HepG2 (cell line): ENCODE data around the gene PSD. TPM values are rescaled to one million over a fixed set of nuclear protein-coding genes. Genes with fewer than 3 reads are reported as not detected.

Experiments
- DR1 ChIP-seq: sonication (generic); formaldehyde crosslinking; IDR thresholded peaks from 2 replicates; pipeline ENCODE4 v1.8.0; 2021; ENCODE audit warnings: mild to moderate bottlenecking, missing genetic modification reagents, inconsistent platforms
- ELF1 ChIP-seq: sonication (generic); formaldehyde crosslinking; IDR thresholded peaks from 2 replicates; pipeline ENCODE4 v1.4.0; 2020; ENCODE audit warnings: missing genetic modification reagents
- KLF11 ChIP-seq: IDR thresholded peaks from 2 replicates; pipeline ENCODE4 v1.6.1; 2016; ENCODE audit warnings: missing compliant biosample characterization
- SMAD9 ChIP-seq: sonication (generic); formaldehyde crosslinking; IDR thresholded peaks from 2 replicates; pipeline ENCODE4 v1.5.1; 2020; ENCODE audit warnings: mild to moderate bottlenecking, missing genetic modification reagents
- SP5 ChIP-seq: IDR thresholded peaks from 2 replicates; pipeline ENCODE4 v1.6.1; 2016; ENCODE audit warnings: low read depth, borderline replicate concordance
- TAF15 ChIP-seq: fragments of 200-400 bp; formaldehyde crosslinking; IDR thresholded peaks from one replicate; pipeline ENCODE4 v1.6.1; 2018; ENCODE audit warnings: mild to moderate bottlenecking, low read depth, low read length; ENCODE audit not compliant: poor library complexity, severe bottlenecking
- ZNF598 ChIP-seq: sonication (generic); formaldehyde crosslinking; IDR thresholded peaks from 2 replicates; pipeline ENCODE4 v1.5.1; 2020; ENCODE audit warnings: mild to moderate bottlenecking, missing genetic modification reagents, borderline replicate concordance
- ZNF773 ChIP-seq: sonication (generic); formaldehyde crosslinking; IDR thresholded peaks from 2 replicates; pipeline ENCODE4 v1.4.0; 2020; ENCODE audit warnings: missing genetic modification reagents, borderline replicate concordance
- polyA plus RNA-seq, 8 experiments: library from polyadenylated mRNA; depleted of rRNA in 3 of 8; stranded (reverse) in 7 of 8; unstranded in 1 of 8; fragments of >200 nt; fragmentation: Illumina TruSeq in 4 of 8; extraction: Trizol in 4 of 8; gene quantifications; 2 replicates each; pipeline versions ENCODE4 v1.2.1 to v1.2.3, GENCODE V29; 2011 to 2016; ENCODE audit warnings: low read depth in 4 of 8, missing spikeins in 1 of 8, mixed read lengths in 1 of 8; ENCODE audit not compliant: insufficient read depth in 1 of 8
- total RNA-seq, 5 experiments: library from RNA; depleted of rRNA; stranded (reverse); fragments of >200 nt; fragmentation: Illumina TruSeq; extraction: Trizol; gene quantifications; 2 replicates each; pipeline ENCODE4 v1.2.3, GENCODE V29; 2016; ENCODE audit warnings: low read depth in 1 of 5
- TF ChIP-seq, protein P1 (sequence below): sonication (generic); formaldehyde crosslinking; IDR thresholded peaks from 2 replicates; pipeline ENCODE4 v1.4.0; 2020; ENCODE audit warnings: missing genetic modification reagents, borderline replicate concordance
- TF ChIP-seq, protein P2 (sequence below), 2 experiments: sonication (generic) in 1 of 2; formaldehyde crosslinking in 1 of 2; IDR thresholded peaks; 2 replicates each; pipeline versions ENCODE4 v1.6.1 to v1.9.0; 2014 to 2022; ENCODE audit warnings: antibody characterized with exemption in 1 of 2, borderline replicate concordance in 1 of 2, inconsistent platforms in 1 of 2, low read depth in 1 of 2, missing genetic modification reagents in 1 of 2
- TF ChIP-seq, protein P3 (sequence below): sonication (generic); formaldehyde crosslinking; IDR thresholded peaks from 2 replicates; pipeline ENCODE4 v1.5.0; 2020; ENCODE audit warnings: mild to moderate bottlenecking, missing genetic modification reagents
- TF ChIP-seq, protein P4 (sequence below): sonication (generic); formaldehyde crosslinking; IDR thresholded peaks from 2 replicates; pipeline ENCODE4 v1.4.0; 2020; ENCODE audit warnings: missing genetic modification reagents

The PSD gene
- total and polyA plus RNA-seq, 2 of the 13 experiments (the other 11 are each of a cell fraction or from before 2014, with no cell fraction given): 0.35 to 0.58 TPM

DNA sequence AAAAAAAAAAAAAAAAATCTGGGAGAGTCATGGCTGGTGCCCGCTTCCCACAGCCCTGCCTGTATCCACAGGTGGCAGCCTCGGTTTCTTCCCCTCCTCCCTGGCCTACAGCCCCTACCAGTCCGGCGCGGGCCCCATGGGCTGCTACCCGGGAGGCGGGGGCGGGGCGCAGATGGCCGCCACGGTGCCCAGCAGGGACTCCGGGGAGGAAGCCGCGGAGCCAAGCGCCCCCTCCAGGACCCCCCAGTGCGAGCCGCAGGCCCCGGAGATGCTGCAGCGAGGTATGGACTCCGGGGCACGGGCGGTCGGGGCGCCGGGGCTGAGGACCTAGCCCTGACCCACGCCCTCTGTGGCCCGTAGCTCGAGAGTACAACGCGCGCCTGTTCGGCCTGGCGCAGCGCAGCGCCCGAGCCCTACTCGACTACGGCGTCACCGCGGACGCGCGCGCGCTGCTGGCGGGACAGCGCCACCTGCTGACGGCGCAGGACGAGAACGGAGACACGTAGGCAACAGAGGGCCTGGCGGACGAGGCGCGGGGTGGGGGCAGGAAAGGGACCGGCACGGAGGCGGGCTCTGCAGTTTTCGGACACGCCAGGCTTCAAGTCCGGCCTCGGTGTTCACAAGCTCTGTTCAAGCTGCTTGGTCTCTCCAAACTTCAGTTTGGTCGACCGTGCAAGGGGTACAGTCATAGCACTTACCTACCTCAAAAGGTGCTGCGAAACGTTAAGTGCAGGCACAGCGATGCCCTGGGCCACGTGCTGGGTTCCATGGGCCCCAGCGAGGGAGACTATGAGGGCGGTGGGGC, 19.2 kb downstream of the PSD start (continued):
- TF ChIP-seq, protein P1, sequence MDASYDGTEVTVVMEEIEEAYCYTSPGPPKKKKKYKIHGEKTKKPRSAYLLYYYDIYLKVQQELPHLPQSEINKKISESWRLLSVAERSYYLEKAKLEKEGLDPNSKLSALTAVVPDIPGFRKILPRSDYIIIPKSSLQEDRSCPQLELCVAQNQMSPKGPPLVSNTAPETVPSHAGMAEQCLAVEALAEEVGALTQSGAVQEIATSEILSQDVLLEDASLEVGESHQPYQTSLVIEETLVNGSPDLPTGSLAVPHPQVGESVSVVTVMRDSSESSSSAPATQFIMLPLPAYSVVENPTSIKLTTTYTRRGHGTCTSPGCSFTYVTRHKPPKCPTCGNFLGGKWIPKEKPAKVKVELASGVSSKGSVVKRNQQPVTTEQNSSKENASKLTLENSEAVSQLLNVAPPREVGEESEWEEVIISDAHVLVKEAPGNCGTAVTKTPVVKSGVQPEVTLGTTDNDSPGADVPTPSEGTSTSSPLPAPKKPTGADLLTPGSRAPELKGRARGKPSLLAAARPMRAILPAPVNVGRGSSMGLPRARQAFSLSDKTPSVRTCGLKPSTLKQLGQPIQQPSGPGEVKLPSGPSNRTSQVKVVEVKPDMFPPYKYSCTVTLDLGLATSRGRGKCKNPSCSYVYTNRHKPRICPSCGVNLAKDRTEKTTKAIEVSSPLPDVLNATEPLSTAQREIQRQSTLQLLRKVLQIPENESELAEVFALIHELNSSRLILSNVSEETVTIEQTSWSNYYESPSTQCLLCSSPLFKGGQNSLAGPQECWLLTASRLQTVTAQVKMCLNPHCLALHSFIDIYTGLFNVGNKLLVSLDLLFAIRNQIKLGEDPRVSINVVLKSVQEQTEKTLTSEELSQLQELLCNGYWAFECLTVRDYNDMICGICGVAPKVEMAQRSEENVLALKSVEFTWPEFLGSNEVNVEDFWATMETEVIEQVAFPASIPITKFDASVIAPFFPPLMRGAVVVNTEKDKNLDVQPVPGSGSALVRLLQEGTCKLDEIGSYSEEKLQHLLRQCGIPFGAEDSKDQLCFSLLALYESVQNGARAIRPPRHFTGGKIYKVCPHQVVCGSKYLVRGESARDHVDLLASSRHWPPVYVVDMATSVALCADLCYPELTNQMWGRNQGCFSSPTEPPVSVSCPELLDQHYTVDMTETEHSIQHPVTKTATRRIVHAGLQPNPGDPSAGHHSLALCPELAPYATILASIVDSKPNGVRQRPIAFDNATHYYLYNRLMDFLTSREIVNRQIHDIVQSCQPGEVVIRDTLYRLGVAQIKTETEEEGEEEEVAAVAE (CRISPR knock-in tag): peak; percentile 43; the same call in 1 of the 2 replicates
- peak; percentile 85; the same call in 1 of the 2 replicates for TF ChIP-seq KLF11 (CRISPR knock-in tag)
- peak; percentile 75; the same call in 1 of the 2 replicates for TF ChIP-seq SMAD9 (CRISPR knock-in tag)
- peak; percentile 83 for TF ChIP-seq DR1 (CRISPR knock-in tag)
- peak; percentile 47; the same call in 1 of the 2 replicates for TF ChIP-seq SP5 (CRISPR knock-in tag)
- peak; percentile 90 for TF ChIP-seq ZNF598
- TF ChIP-seq ELF1 (CRISPR knock-in tag): peak; percentile 61
- TF ChIP-seq, protein P2, sequence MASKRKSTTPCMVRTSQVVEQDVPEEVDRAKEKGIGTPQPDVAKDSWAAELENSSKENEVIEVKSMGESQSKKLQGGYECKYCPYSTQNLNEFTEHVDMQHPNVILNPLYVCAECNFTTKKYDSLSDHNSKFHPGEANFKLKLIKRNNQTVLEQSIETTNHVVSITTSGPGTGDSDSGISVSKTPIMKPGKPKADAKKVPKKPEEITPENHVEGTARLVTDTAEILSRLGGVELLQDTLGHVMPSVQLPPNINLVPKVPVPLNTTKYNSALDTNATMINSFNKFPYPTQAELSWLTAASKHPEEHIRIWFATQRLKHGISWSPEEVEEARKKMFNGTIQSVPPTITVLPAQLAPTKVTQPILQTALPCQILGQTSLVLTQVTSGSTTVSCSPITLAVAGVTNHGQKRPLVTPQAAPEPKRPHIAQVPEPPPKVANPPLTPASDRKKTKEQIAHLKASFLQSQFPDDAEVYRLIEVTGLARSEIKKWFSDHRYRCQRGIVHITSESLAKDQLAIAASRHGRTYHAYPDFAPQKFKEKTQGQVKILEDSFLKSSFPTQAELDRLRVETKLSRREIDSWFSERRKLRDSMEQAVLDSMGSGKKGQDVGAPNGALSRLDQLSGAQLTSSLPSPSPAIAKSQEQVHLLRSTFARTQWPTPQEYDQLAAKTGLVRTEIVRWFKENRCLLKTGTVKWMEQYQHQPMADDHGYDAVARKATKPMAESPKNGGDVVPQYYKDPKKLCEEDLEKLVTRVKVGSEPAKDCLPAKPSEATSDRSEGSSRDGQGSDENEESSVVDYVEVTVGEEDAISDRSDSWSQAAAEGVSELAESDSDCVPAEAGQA (IDR thresholded peaks at IDR 0.05; ENCODE audit: low read depth): peak; percentile 57; the same call in 1 of the 2 replicates
- TF ChIP-seq, protein P2 (CRISPR knock-in tag; IDR thresholded peaks at IDR 0.05; ENCODE audit: borderline replicate concordance): no peak
- no peak for TF ChIP-seq TAF15
- TF ChIP-seq ZNF773: no peak
- TF ChIP-seq, protein P3, sequence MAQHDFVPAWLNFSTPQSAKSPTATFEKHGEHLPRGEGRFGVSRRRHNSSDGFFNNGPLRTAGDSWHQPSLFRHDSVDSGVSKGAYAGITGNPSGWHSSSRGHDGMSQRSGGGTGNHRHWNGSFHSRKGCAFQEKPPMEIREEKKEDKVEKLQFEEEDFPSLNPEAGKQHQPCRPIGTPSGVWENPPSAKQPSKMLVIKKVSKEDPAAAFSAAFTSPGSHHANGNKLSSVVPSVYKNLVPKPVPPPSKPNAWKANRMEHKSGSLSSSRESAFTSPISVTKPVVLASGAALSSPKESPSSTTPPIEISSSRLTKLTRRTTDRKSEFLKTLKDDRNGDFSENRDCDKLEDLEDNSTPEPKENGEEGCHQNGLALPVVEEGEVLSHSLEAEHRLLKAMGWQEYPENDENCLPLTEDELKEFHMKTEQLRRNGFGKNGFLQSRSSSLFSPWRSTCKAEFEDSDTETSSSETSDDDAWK (CRISPR knock-in tag): no peak
- TF ChIP-seq, protein P4, sequence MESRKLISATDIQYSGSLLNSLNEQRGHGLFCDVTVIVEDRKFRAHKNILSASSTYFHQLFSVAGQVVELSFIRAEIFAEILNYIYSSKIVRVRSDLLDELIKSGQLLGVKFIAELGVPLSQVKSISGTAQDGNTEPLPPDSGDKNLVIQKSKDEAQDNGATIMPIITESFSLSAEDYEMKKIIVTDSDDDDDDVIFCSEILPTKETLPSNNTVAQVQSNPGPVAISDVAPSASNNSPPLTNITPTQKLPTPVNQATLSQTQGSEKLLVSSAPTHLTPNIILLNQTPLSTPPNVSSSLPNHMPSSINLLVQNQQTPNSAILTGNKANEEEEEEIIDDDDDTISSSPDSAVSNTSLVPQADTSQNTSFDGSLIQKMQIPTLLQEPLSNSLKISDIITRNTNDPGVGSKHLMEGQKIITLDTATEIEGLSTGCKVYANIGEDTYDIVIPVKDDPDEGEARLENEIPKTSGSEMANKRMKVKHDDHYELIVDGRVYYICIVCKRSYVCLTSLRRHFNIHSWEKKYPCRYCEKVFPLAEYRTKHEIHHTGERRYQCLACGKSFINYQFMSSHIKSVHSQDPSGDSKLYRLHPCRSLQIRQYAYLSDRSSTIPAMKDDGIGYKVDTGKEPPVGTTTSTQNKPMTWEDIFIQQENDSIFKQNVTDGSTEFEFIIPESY (CRISPR knock-in tag): peak; percentile 76; the same call in 1 of the 2 replicates
